K562 (cell line): Measurements from ENCODE around the gene MPZL1. TPM values are rescaled to one million over a fixed set of nuclear protein-coding genes. Genes with fewer than 3 reads are reported as not detected.

Experiments
- AFF1 ChIP-seq, 2 experiments: fragments of 450-650 bp; IDR thresholded peaks; 2 replicates each; pipeline ENCODE4 v1.6.1; 2018; ENCODE audit warnings: mild to moderate bottlenecking in 2 of 2, low read depth in 1 of 2; ENCODE audit not compliant: partially characterized antibody in 2 of 2
- SIN3A ChIP-seq, 2 experiments: fragments of 150-350 bp in 1 of 2; IDR thresholded peaks; 2 replicates each; pipeline ENCODE4 v1.6.1; 2011 to 2016; ENCODE audit warnings: borderline replicate concordance in 2 of 2, low read depth in 2 of 2, low read length in 2 of 2, mild to moderate bottlenecking in 2 of 2, moderate library complexity in 2 of 2; ENCODE audit not compliant: control insufficient read depth in 1 of 2
- THRA ChIP-seq: fragments of 450-650 bp; IDR thresholded peaks from 2 replicates; pipeline ENCODE4 v1.6.1; 2017; ENCODE audit warnings: mild to moderate bottlenecking, moderate library complexity
- ZBTB40 ChIP-seq, 2 experiments: fragments of 450-650 bp in 1 of 2; sonication (generic) in 1 of 2; formaldehyde crosslinking in 1 of 2; IDR thresholded peaks; 2 replicates each; pipeline versions ENCODE4 v1.7.1 to v1.9.0; 2016 to 2022; ENCODE audit warnings: inconsistent platforms in 1 of 2, mild to moderate bottlenecking in 1 of 2, missing genetic modification reagents in 1 of 2
- ZNF324 ChIP-seq: fragments of 250-450 bp; sonication (Bioruptor Pico); IDR thresholded peaks from 2 replicates; pipeline ENCODE4 v1.4.0; 2020; ENCODE audit warnings: mild to moderate bottlenecking
- ZNF512 ChIP-seq: IDR thresholded peaks from 2 replicates; pipeline ENCODE4 v1.6.1; 2016; ENCODE audit warnings: missing genetic modification characterization, missing compliant biosample characterization
- ZNF76 ChIP-seq: fragments of 250-450 bp; sonication (Bioruptor Pico); IDR thresholded peaks from 2 replicates; pipeline ENCODE4 v1.4.0; 2020; ENCODE audit warnings: mild to moderate bottlenecking, moderate library complexity, borderline replicate concordance
- polyA plus RNA-seq, 8 experiments: library from polyadenylated mRNA; depleted of rRNA in 4 of 8; stranded (reverse) in 5 of 8; unstranded in 3 of 8; fragments of >200 nt; fragmentation: Nextera tagmentation in 2 of 8; fragmentation: Illumina TruSeq in 1 of 8; extraction: Ambion mirVana in 2 of 8; extraction: Trizol in 1 of 8; gene quantifications; 2 replicates each; pipeline versions ENCODE4 v1.2.1 to v1.2.3, GENCODE V29; 2011 to 2014; ENCODE audit warnings: inconsistent platforms in 1 of 8, missing spikeins in 1 of 8
- total RNA-seq, 7 experiments: library from RNA; depleted of rRNA in 6 of 7; stranded (reverse); fragments of >200 nt in 6 of 7; fragmentation: Illumina TruSeq in 2 of 7; extraction: Trizol in 2 of 7; gene quantifications; 2 replicates each; pipeline versions ENCODE4 v1.2.1 to v1.2.3, GENCODE V29; 2011 to 2021; ENCODE audit warnings: low replicate concordance in 1 of 7

Gene MPZL1
- total and polyA plus RNA-seq, 9 of the 15 experiments (the other 6 are each of a cell fraction or from before 2014, with no cell fraction given) = 14.5 to 153 (median 66.5) TPM

- TF ChIP-seq ZBTB40 (IDR thresholded peaks at IDR 0.05) (no peak), ZBTB40 (CRISPR knock-in tag; IDR thresholded peaks at IDR 0.05) (no peak), THRA (no peak), ZNF76 (CRISPR knock-in tag) (no peak), AFF1 (IDR thresholded peaks at IDR 0.05; ENCODE audit: low read depth in 1 of 2, partially characterized antibody in 2 of 2) (no peak), ZNF324 (CRISPR knock-in tag) (no peak), ZNF512 (no peak), SIN3A (IDR thresholded peaks at IDR 0.05; ENCODE audit: borderline replicate concordance in 2 of 2, control insufficient read depth in 1 of 2, low read depth in 2 of 2, low read length in 2 of 2) (no peak)
Observed at GRCh38 chr1:167687919-167688519, 33.8 kb upstream of the MPZL1 start (continued).
